A673 (cell line): ENCODE results near the gene TADA3.

Experiments used
- EZH2 ChIP-seq: fragments of 200-600 bp; sonication (generic); IDR thresholded peaks from 2 replicates; pipeline ENCODE4 v1.6.1; 2017; ENCODE audit warnings: borderline replicate concordance, low read depth, mild to moderate bottlenecking, mixed read lengths, antibody characterized with exemption, low read length; ENCODE audit not compliant: poor library complexity, severe bottlenecking
- TF ChIP-seq, protein P1 (sequence below): fragments of 300-800, 200-600 bp; sonication (generic); conservative IDR thresholded peaks from 2 replicates; pipeline ENCODE4 v1.5.1; 2017; ENCODE audit warnings: low read depth, mild to moderate bottlenecking, antibody characterized with exemption, low read length, moderate library complexity, mixed read lengths

DNA sequence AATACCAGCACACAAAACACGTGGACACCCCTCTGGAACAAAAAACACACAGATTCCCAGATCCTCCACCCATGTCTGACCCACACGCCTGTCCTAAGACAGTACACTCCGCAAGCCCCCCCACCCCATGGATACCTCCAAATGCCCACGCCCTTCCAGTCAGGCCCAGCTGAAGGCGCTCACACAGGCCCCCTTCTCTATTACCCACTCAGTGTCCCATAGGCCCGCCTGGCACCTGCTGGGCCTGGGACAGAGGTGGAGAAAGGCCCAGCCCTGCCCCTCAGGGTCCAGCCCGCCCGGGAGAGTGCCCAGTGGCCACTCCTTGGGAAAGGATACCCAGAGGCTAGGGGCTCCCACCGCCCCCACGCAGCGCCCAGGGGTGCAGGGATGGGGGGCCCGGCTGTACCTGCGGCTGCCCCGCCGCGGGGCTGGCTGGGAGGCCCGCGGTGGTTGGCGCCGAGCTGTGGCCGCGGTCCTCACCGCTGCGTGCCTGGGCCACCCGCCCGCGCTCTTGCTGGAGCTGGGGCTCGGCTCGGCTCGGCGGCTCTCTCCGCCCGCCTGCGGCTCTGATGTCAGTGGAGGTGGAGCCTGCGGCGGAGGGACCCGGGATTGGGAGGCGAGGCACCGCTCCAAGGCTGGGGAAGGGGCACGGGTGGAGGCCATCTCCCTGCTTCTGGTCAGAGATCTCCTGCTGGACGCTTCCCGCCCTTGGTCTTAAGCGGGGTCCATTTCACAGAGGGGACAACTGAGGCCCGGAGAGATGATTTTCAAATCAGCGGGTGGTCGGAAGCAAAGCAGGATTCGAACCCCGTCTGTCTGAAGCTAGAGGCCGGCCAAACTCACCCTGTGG lies 22.6 kb downstream of the TADA3 start, which contains the start of gene CAMK1:
- TF ChIP-seq, protein P1, sequence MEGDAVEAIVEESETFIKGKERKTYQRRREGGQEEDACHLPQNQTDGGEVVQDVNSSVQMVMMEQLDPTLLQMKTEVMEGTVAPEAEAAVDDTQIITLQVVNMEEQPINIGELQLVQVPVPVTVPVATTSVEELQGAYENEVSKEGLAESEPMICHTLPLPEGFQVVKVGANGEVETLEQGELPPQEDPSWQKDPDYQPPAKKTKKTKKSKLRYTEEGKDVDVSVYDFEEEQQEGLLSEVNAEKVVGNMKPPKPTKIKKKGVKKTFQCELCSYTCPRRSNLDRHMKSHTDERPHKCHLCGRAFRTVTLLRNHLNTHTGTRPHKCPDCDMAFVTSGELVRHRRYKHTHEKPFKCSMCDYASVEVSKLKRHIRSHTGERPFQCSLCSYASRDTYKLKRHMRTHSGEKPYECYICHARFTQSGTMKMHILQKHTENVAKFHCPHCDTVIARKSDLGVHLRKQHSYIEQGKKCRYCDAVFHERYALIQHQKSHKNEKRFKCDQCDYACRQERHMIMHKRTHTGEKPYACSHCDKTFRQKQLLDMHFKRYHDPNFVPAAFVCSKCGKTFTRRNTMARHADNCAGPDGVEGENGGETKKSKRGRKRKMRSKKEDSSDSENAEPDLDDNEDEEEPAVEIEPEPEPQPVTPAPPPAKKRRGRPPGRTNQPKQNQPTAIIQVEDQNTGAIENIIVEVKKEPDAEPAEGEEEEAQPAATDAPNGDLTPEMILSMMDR: no peak
- TF ChIP-seq EZH2: no peak
